ENCODE results near the gene LRFN3.

GRCh38 chr19:35901055-35901644 is 35.0 kb upstream of the LRFN3 start:
- TF ChIP-seq POLR2A (IDR thresholded peaks at IDR 0.05; ENCODE audit: low read depth, low read length) (no peak), POU2F2 (IDR thresholded peaks at IDR 0.05; ENCODE audit: low read depth, low read length) (no peak), POLR2AphosphoS5 (IDR thresholded peaks at IDR 0.05; ENCODE audit: low read depth, low read length) (no peak), TAF1 (IDR thresholded peaks at IDR 0.05; ENCODE audit: low read depth, low read length) (no peak), PAX5 (IDR thresholded peaks at IDR 0.05; ENCODE audit: insufficient read depth, low read length, severe bottlenecking) (no peak)
